ENCODE results near the gene LNP1. TPM values are rescaled to one million over a fixed set of nuclear protein-coding genes. Genes with fewer than 3 reads are reported as not detected.

The LNP1 gene
- total and polyA plus RNA-seq, 2 of the 8 experiments (the other 6 are each of a cell fraction or from before 2014, with no cell fraction given), result 6.6 to 8.7 TPM

DNA sequence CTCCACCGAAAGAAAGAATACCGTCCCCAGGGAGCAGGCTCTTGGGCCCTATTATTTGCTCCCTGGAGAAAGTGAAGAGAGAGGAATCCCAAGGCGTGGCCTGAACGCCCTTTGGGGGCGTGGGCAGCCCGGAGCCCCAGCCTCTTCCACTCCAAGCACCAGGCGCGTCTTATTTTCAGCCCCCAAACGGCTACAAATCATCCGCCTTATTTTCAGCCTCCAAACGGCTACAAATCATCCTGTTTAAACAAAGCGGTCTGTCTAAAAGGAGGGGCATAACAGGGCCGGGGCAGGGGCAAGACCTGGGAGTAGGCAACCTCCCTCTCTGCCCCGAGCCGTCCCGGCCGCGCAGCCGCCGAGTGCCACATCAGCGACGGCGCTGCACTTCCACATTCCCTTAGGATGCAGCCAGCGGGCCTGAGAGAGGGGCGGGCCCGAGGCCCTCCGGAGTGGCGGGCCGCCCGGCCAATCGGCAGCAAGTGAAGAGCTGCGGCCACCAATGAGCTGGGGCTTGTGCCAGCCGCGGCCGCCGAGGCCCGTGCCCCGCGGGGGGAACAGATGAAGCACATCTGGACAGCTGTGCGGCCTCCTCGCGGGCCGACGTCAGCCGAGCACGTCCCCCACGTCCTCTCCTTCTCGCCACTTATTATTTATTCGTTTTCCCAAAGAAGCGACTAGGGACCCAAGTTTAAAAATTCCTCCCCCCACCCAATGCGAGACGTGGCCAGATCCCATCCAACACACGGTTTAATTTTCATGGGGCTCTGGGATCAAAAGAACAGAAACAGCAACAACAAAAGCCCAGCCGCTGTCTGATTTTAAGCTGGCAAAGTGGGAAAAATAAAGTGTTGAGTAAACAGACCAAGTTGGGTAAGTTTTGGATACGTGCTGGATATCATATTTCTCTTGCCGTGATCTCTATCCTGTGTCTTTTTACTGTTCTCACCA is 91.0 kb downstream of the LNP1 start, which contains the start of gene TMEM45A:
TSS of gene TMEM45A (plus strand) at position 561 of the 948 bp plus-strand sequence. CDS start 62,593 bp downstream, outside the sequence.
- H4K8ac ChIP-seq (ENCODE audit: extremely low read depth, insufficient read depth, low read length), result peak within 1 kb of the TSS; percentile 79; the same call in 1 of the 2 replicates
- H3K23ac ChIP-seq (ENCODE audit: insufficient read length), result no peak within 1 kb of the TSS
- peak within 1 kb of the TSS; percentile 72 for H3K18ac ChIP-seq (ENCODE audit: extremely low read depth, low read length)
- H3K4me2 ChIP-seq (ENCODE audit: insufficient read depth in 1 of 2, low read depth in 2 of 2, low read length in 2 of 2), result peak within 1 kb of the TSS; percentile 71 to 94
- no peak within 1 kb of the TSS for H3K4ac ChIP-seq (replicated peaks; ENCODE audit: insufficient read length, low read depth, low read length)
- H2BK120ac ChIP-seq (replicated peaks; ENCODE audit: low read depth, low read length), result no peak within 1 kb of the TSS
- no peaks in the 10 kb centered on the region for H4K20me1 ChIP-seq (replicated peaks in 1 of 2; ENCODE audit: control insufficient read depth in 1 of 2, insufficient read depth in 2 of 2, low read length in 2 of 2)
- peak within 1 kb of the TSS; percentile 69 to 90 (median 70) for H3K4me3 ChIP-seq (ENCODE audit: extremely low read depth in 1 of 4, insufficient read depth in 2 of 4, low read depth in 3 of 4, low read length in 4 of 4)
- no peaks in the 10 kb centered on the region for H3K79me1 ChIP-seq (ENCODE audit: low read depth, low read length)
- ChIA-PET POLR2A (ENCODE audit: partially characterized antibody) (interaction anchor here (0.6 to 1.3 kb wide), 7 partner anchors 9 to 157 kb away, joined by 3 to 5 read pairs (median 3); partner anchors contain the start of gene LNP1), CTCF (ENCODE audit: partially characterized antibody) (interaction anchor here (0.9 kb wide), 1 partner anchor 84 kb away, joined by 3 read pairs; no protein-coding TSS in a partner anchor)
- H3K27me3 ChIP-seq (replicated peaks in 1 of 4; ENCODE audit: control insufficient read depth in 3 of 4, extremely low read depth in 1 of 4, insufficient read depth in 3 of 4, low read length in 3 of 4), result no peaks in the 10 kb centered on the region
- H3K79me2 ChIP-seq (ENCODE audit: control insufficient read depth in 1 of 2, insufficient read depth in 2 of 2, low read length in 2 of 2), result no peaks in the 10 kb centered on the region
- H3K9me3 ChIP-seq (ENCODE audit: insufficient read depth in 2 of 2, low read depth in 1 of 2, low read length in 1 of 2), result no peaks in the 10 kb centered on the region
- DNase-seq (ENCODE audit: low read depth in 1 of 2, low spot score in 2 of 2), result peak; percentile 85 to 98
- no peak for FAIRE-seq
- H3K23me2 ChIP-seq (ENCODE audit: low read depth, low read length), result peaks cover 3% of the 10 kb centered on the region; the same call in 1 of the 2 replicates
- no peak within 1 kb of the TSS; the same call in 1 of the 2 replicates for H3K27ac ChIP-seq (ENCODE audit: low read depth, low read length)
- peak within 1 kb of the TSS in 3 of 4 experiments; percentile 67 to 90 (median 77); a peak in 6 of 7 replicates for H3K9ac ChIP-seq (replicated peaks in 1 of 4; ENCODE audit: extremely low read depth in 1 of 4, low read depth in 3 of 4, low read length in 3 of 4)
- H2AFZ ChIP-seq (ENCODE audit: low read length), result peak within 1 kb of the TSS; percentile 97
- H2BK15ac ChIP-seq (ENCODE audit: low read length), result no peak within 1 kb of the TSS
- WGBS, 2 experiments (ENCODE audit: extremely low coverage in 1 of 2, insufficient coverage in 1 of 2, insufficient read length in 1 of 2, insufficient replicate concordance in 2 of 2, low coverage in 1 of 2, low lambda C conversion rate in 2 of 2, missing lambda C conversion rate in 1 of 2), result 3% methylated on average over 48 of the region's 56 CpGs; no CpG with 5 or more reads in 1 of the 2 experiments
- H2BK20ac ChIP-seq (ENCODE audit: low read length), result no peak within 1 kb of the TSS; the same call in 1 of the 2 replicates
- no peak within 1 kb of the TSS for H4K91ac ChIP-seq (replicated peaks; ENCODE audit: insufficient read length, low read length)
- H3K4me1 ChIP-seq (replicated peaks in 1 of 4; ENCODE audit: control insufficient read depth in 3 of 4, insufficient read depth in 4 of 4, low read length in 3 of 4), result no peaks in the 10 kb centered on the region
- H3K56ac ChIP-seq (replicated peaks; ENCODE audit: insufficient read length, low read depth, low read length), result no peak within 1 kb of the TSS
- no peaks in the 10 kb centered on the region for H3K36me3 ChIP-seq (ENCODE audit: control insufficient read depth in 2 of 4, insufficient read depth in 4 of 4, low read length in 3 of 4)
- H4K5ac ChIP-seq (ENCODE audit: insufficient read length, low read depth, low read length), result peak within 1 kb of the TSS; percentile 44
- H2AK5ac ChIP-seq (ENCODE audit: low read depth, low read length), result no peak within 1 kb of the TSS
- no peak within 1 kb of the TSS for H3K14ac ChIP-seq (ENCODE audit: insufficient read length)
- H2BK12ac ChIP-seq (ENCODE audit: low read depth, low read length), result no peak within 1 kb of the TSS
- H2BK5ac ChIP-seq (ENCODE audit: low read depth, low read length), result no peak within 1 kb of the TSS
- 0 out of 2 replicates have a peak, but pooled peaks have one; percentile 25 for TF ChIP-seq GTF2F1 (IDR thresholded peaks at IDR 0.05; ENCODE audit: borderline replicate concordance, low read depth, low read length)
- TF ChIP-seq NRF1 (IDR thresholded peaks at IDR 0.05; ENCODE audit: low read depth, low read length), result peak; percentile 27; the same call in 1 of the 2 replicates
- TF ChIP-seq SIRT6 (IDR thresholded peaks at IDR 0.05; ENCODE audit: low read length), result no peak
- TF ChIP-seq, protein P1, sequence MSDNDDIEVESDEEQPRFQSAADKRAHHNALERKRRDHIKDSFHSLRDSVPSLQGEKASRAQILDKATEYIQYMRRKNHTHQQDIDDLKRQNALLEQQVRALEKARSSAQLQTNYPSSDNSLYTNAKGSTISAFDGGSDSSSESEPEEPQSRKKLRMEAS (IDR thresholded peaks at IDR 0.05), result peak; percentile 48; the same call in 1 of the 2 replicates
- TF ChIP-seq TAF1 (IDR thresholded peaks at IDR 0.05; ENCODE audit: low read depth, low read length), result peak; percentile 86
- peak; percentile 78 for TF ChIP-seq TBP (IDR thresholded peaks at IDR 0.05; ENCODE audit: low read depth, low read length)
- peak; percentile 86 for TF ChIP-seq POLR2AphosphoS5 (IDR thresholded peaks at IDR 0.05; ENCODE audit: low read depth, low read length)
- peak; percentile 71 for TF ChIP-seq RBBP5 (IDR thresholded peaks at IDR 0.05; ENCODE audit: borderline replicate concordance, low read depth, low read length)
- peak; percentile 77 for TF ChIP-seq SP4 (IDR thresholded peaks at IDR 0.05; ENCODE audit: low read length)
- peak; percentile 52 for TF ChIP-seq TEAD4 (IDR thresholded peaks at IDR 0.05; ENCODE audit: low read depth, low read length)
- TF ChIP-seq RAD21 (IDR thresholded peaks at IDR 0.05 in 1 of 2, conservative IDR thresholded peaks at IDR 0.05 in 1 of 2; ENCODE audit: low read depth in 2 of 2, low read length in 2 of 2), result peak in 1 of 2 experiments; percentile 19; a peak in 1 of 4 replicates
